Astrocyte of the cerebellum (primary cell): ENCODE results near the gene NKAP.
"Not testable (repeated sequence)": the region's sequence is repeated elsewhere in the genome, so short reads cannot be mapped to it uniquely, and the experiment has no call there.

Source experiments
- DNase-seq: peaks from one replicate; pipeline ENCODE4 v3.0.0-alpha.2; 2011; ENCODE audit warnings: low read depth
- H3K4me3 ChIP-seq: 2 replicates; pipeline ENCODE4 v1.5.1; 2011; ENCODE audit warnings: mild to moderate bottlenecking, low read depth, low read length, moderate library complexity
- CTCF ChIP-seq: IDR thresholded peaks from 2 replicates; pipeline ENCODE4 v1.5.1; 2012; ENCODE audit warnings: low read length, low read depth, moderate library complexity, mild to moderate bottlenecking; ENCODE audit errors: missing control alignments
- in situ Hi-C: cut with HindIII; loops from 2 replicates; pipeline ENCODE4 v1.10.0; 2017; ENCODE audit warnings: low sequenced_read_pairs

NKAP gene

GRCh38 chrX:119983494-119983893 lies 39.9 kb upstream of the NKAP start:
- no peak for DNase-seq
- no peak for TF ChIP-seq CTCF
- in situ Hi-C loops = no loop called here
- no peak overlapping the region for H3K4me3 ChIP-seq

GRCh38 chrX:119982145-119982544 lies 38.6 kb upstream of the NKAP start:
- TF ChIP-seq CTCF = no peak
- H3K4me3 ChIP-seq = no peak overlapping the region
- DNase-seq = no peak
- in situ Hi-C loops = no loop called here

GRCh38 chrX:119981286-119982070 lies 37.9 kb upstream of the NKAP start:
- peak; percentile 9 for DNase-seq
- no peak overlapping the region for H3K4me3 ChIP-seq
- in situ Hi-C loops = no loop called here
- TF ChIP-seq CTCF = peak; percentile 57

GRCh38 chrX:119977172-119977571 lies 33.6 kb upstream of the NKAP start:
- H3K4me3 ChIP-seq, in situ Hi-C loops, DNase-seq: not testable (repeated sequence)

GRCh38 chrX:119971184-119971583 lies 27.6 kb upstream of the NKAP start:
- no peak for DNase-seq
- in situ Hi-C loops = no loop called here
- no peak for TF ChIP-seq CTCF
- no peak overlapping the region for H3K4me3 ChIP-seq

GRCh38 chrX:119970574-119970973 lies 27.0 kb upstream of the NKAP start:
- in situ Hi-C loops = no loop called here

GRCh38 chrX:119966837-119967236 lies 23.3 kb upstream of the NKAP start:
- H3K4me3 ChIP-seq, in situ Hi-C loops, DNase-seq: not testable (repeated sequence)

More at GRCh38 chrX:119970574-119970973, 27.0 kb upstream of the NKAP start:
- no peak for TF ChIP-seq CTCF
- DNase-seq = no peak
- H3K4me3 ChIP-seq = no peak overlapping the region
